Mammary epithelial cell (primary cell): Measurements from ENCODE around the gene FSTL4.

Experiments used
- CTCF ChIP-seq, 2 donors: IDR thresholded peaks in 1 of 2; conservative IDR thresholded peaks in 1 of 2; 2 replicates each; pipeline ENCODE4 v1.5.1; 2011 to 2012; ENCODE audit warnings: inconsistent platforms in 2 of 2, low read length in 2 of 2, mild to moderate bottlenecking in 2 of 2, control low read depth in 1 of 2, low read depth in 1 of 2; ENCODE audit not compliant: insufficient read depth in 1 of 2; ENCODE audit errors: extremely low read depth in 1 of 2
- EZH2 ChIP-seq: IDR thresholded peaks from 2 replicates; pipeline ENCODE4 v1.6.1; 2012; ENCODE audit warnings: low read length, inconsistent platforms, borderline replicate concordance

- TF ChIP-seq CTCF (conservative IDR thresholded peaks at IDR 0.05 in 1 of 2, IDR thresholded peaks at IDR 0.05 in 1 of 2; ENCODE audit: extremely low read depth in 1 of 2, insufficient read depth in 1 of 2, low read depth in 1 of 2, low read length in 2 of 2): no peak
- TF ChIP-seq EZH2: no peak
Observed at GRCh38 chr5:133330956-133331355, 281.4 kb downstream of the FSTL4 start.
